ENCODE measurements around the gene MCC. TPM values are rescaled to one million over a fixed set of nuclear protein-coding genes. Genes with fewer than 3 reads are reported as not detected.

Gene MCC
- total RNA-seq, 4 donors from 2014 or later: 1.2 to 133 (median 8.5) TPM

DNA sequence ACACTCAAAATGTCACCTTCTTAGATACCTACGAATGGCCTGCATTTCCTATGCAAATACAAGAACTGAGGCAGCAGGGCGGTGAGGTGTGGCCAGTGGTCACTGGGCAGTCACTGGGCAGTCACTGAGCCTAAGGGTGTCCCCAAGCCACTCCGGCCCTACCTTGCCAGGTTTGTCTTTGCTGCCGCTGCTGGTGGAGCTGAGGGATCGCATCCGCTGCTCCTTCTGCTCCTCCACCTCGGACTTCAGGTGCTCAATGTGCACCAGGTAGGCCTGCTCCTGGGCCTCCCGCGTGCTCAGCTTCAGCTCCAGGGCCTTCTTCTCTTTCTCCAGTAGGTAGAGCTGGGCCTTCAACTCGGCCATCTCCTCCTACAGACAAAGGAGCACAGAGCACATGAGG is 439.3 kb downstream of the MCC start:
- no peak for DNase-seq
- no peaks in the 10 kb centered on the region for H3K27me3 ChIP-seq
- H3K36me3 ChIP-seq: no peaks in the 10 kb centered on the region
- H3K4me1 ChIP-seq: no peaks in the 10 kb centered on the region
- H3K4me3 ChIP-seq: no peak overlapping the region
- H3K9me3 ChIP-seq: no peaks in the 10 kb centered on the region
- no peak overlapping the region for H3K27ac ChIP-seq
- TF ChIP-seq POLR2A (IDR thresholded peaks at IDR 0.05): no peak
- TF ChIP-seq, protein P1, sequence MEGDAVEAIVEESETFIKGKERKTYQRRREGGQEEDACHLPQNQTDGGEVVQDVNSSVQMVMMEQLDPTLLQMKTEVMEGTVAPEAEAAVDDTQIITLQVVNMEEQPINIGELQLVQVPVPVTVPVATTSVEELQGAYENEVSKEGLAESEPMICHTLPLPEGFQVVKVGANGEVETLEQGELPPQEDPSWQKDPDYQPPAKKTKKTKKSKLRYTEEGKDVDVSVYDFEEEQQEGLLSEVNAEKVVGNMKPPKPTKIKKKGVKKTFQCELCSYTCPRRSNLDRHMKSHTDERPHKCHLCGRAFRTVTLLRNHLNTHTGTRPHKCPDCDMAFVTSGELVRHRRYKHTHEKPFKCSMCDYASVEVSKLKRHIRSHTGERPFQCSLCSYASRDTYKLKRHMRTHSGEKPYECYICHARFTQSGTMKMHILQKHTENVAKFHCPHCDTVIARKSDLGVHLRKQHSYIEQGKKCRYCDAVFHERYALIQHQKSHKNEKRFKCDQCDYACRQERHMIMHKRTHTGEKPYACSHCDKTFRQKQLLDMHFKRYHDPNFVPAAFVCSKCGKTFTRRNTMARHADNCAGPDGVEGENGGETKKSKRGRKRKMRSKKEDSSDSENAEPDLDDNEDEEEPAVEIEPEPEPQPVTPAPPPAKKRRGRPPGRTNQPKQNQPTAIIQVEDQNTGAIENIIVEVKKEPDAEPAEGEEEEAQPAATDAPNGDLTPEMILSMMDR (IDR thresholded peaks at IDR 0.05): no peak

DNA sequence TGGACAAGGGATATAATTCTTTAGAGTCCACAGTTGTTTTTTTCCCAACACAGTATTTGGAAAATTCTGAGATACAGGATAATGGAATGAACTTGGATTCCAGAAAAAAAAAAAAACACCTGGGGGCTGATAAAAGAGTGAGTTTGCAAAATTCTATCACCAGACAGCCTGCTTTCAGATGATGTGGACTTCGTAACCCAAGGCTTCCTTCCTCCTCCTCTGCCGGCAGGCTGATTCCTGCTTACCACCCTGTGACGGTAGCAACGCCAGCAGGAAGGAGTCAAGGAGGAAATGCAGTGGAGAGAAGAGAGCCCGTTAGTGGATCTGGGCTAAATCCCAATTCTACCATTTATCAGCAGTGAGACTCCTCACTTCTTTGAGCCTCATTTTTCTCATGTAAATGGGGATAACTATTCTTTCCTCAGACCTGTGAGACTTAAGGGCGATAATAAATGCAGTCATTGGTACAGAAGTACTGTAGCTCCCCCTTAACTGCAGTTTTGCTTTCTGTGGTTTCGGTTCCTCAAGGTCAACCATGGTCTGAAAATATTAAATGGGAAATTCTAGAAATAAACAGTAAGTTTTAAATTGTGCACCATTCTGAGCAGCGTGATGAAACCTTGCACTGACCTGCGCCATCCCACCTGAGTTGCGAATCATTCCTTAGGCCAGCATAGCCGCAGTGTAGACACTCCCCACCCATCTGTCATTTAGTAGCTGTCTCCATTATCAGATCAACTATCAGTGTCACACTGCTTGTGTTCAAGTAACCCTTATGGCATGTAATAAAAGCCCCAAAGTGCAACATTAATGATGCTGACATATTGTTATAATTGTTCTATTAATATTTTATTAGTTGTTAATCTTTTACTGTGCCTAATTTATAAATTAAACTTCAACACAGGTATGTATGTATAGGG is 440.3 kb downstream of the MCC start:
- no peaks in the 10 kb centered on the region for H3K9me3 ChIP-seq
- DNase-seq: peak in 1 of 3 donors; percentile 39
- peak overlapping the region in 1 of 4 donors; percentile 13 for H3K27ac ChIP-seq
- TF ChIP-seq, protein P1 (IDR thresholded peaks at IDR 0.05): no peak
- TF ChIP-seq POLR2A (IDR thresholded peaks at IDR 0.05): no peak
- peak overlapping the region in 1 of 4 donors; percentile 28 for H3K4me3 ChIP-seq
- H3K4me1 ChIP-seq: no peaks in the 10 kb centered on the region
- no peaks in the 10 kb centered on the region for H3K27me3 ChIP-seq
- no peaks in the 10 kb centered on the region for H3K36me3 ChIP-seq

DNA sequence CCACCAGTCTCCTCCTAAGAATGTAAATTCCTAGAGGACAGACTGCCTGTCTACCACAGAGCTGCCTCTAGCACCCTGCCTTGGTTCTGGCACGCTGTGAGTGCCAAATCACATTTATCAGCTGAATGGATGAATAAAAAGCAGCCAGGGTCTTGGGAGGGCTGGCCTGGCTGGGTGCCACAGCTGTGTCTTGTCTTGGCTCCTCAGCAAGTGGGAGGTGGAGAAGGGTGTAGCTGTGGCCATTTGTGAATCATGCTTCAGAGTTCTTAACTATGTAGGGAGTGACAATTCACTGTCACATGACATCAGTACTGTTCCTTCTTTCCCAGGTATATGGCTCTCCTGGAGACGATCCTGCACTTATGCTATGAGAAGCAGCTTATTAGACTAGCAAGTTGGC is 441.0 kb downstream of the MCC start:
- no peak for TF ChIP-seq POLR2A (IDR thresholded peaks at IDR 0.05)
- TF ChIP-seq, protein P1 (IDR thresholded peaks at IDR 0.05): no peak
- Histone ChIP-seq H3K27ac (no peak overlapping the region), H3K9me3 (no peaks in the 10 kb centered on the region), H3K36me3 (no peaks in the 10 kb centered on the region), H3K4me1 (no peaks in the 10 kb centered on the region), H3K27me3 (no peaks in the 10 kb centered on the region), H3K4me3 (no peak overlapping the region)
- no peak for DNase-seq

DNA sequence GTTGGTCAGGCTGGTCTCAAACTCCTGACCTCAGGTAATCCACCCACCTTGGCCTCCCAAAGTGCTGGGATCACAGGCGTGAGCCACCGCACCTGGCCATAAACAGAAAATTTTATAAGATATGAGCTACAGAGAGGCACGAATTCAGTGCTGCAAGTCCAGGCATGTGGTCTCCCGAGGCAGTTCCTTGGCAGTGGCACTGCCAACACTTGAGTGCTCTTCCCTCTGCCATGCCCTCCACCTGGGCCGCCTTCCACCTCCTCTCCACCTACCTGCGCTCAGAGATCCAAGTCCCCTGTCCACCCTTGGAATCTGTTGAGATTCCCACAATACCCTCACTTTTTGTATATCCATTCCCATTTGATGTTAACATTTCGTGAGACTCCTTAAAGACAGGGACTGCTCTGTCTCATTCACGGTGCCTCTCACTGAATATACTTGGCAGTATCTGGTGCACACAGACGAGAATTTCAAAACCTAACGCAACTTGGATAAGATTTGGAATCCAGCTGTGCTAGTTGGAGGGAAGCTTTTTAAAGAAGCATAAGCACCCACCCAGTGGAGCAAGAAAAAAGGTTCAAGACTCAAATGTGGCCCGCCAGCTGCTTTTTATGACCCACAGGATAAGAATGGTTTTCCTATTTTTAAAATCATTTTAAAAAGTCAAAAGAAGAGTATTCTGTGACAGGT is 443.3 kb downstream of the MCC start:
- no peaks in the 10 kb centered on the region for H3K9me3 ChIP-seq
- H3K27me3 ChIP-seq: no peaks in the 10 kb centered on the region
- H3K27ac ChIP-seq: no peak overlapping the region
- no peak for DNase-seq
- H3K36me3 ChIP-seq: no peaks in the 10 kb centered on the region
- no peak for TF ChIP-seq POLR2A (IDR thresholded peaks at IDR 0.05)
- TF ChIP-seq, protein P1 (IDR thresholded peaks at IDR 0.05): no peak
- no peak overlapping the region for H3K4me3 ChIP-seq
- H3K4me1 ChIP-seq: no peaks in the 10 kb centered on the region

DNA sequence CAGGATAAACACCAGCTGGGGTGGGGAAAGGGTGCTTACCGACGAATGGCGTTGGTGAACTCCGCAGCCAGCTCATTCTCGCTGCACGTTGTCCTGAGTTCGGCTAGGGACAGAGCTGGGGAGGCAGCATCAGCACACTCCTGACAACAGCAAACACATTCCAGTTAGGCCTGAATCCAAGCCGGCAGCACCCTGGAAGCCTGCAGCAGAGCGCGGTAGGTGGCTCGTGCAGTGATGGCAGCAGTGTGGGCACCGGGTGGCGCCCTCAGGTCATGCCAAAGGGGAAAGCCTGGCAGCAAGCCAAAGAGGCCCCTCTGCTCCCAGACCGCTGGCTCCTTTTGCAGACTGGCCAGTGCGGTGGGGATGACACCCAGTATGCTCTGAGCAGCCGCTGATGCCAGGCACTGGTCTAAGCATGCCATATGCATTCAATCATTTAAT is 444.7 kb downstream of the MCC start:
- TF ChIP-seq, protein P1 (IDR thresholded peaks at IDR 0.05): no peak
- TF ChIP-seq POLR2A (IDR thresholded peaks at IDR 0.05): no peak
- Histone ChIP-seq H3K4me1 (no peaks in the 10 kb centered on the region), H3K27me3 (no peaks in the 10 kb centered on the region), H3K27ac (no peak overlapping the region), H3K9me3 (no peaks in the 10 kb centered on the region), H3K4me3 (no peak overlapping the region), H3K36me3 (no peaks in the 10 kb centered on the region)
- no peak for DNase-seq
